ENCODE results near the gene SKIC8.

The SKIC8 gene

GRCh38 chr15:78266229-78266628 lies 33.2 kb downstream of the SKIC8 start:
- Histone ChIP-seq H3K36me3 (replicated peaks; ENCODE audit: insufficient read depth, low read length) (no peaks in the 10 kb centered on the region), H2AFZ (ENCODE audit: low read length) (no peak overlapping the region)

GRCh38 chr15:78265752-78266224 lies 33.6 kb downstream of the SKIC8 start:
- Histone ChIP-seq H3K4me1 (ENCODE audit: low read length) (no peaks in the 10 kb centered on the region), H3K27me3 (replicated peaks; ENCODE audit: insufficient read depth, low read length) (peaks cover 10% of the 10 kb centered on the region), H3K27ac (ENCODE audit: low read length) (no peak overlapping the region), H3K4me2 (ENCODE audit: low read depth, low read length) (no peak overlapping the region), H3K9me2 (replicated peaks; ENCODE audit: insufficient read depth, low read length) (no peaks in the 10 kb centered on the region), H3K36me3 (replicated peaks; ENCODE audit: insufficient read depth, low read length) (no peaks in the 10 kb centered on the region), H4K20me1 (ENCODE audit: insufficient read depth, low read length) (no peaks in the 10 kb centered on the region), H3F3A (ENCODE audit: insufficient read depth, low read length) (no peaks in the 10 kb centered on the region), H3K79me2 (ENCODE audit: low read length) (no peaks in the 10 kb centered on the region), H3K9ac (ENCODE audit: low read length) (no peak overlapping the region), H2AFZ (ENCODE audit: low read length) (no peak overlapping the region), H3K4me3 (ENCODE audit: low read length) (no peak overlapping the region), H3K9me3 (replicated peaks; ENCODE audit: insufficient read depth, low read length) (no peaks in the 10 kb centered on the region)
- no peak for DNase-seq
- TF ChIP-seq EZH2phosphoT487 (IDR thresholded peaks at IDR 0.05; ENCODE audit: low read length) (no peak), EZH2 (optimal IDR thresholded peaks at IDR 0.05; ENCODE audit: low read depth, low read length) (no peak), CTCF (IDR thresholded peaks at IDR 0.05; ENCODE audit: low read length) (no peak)

More at GRCh38 chr15:78266229-78266628, 33.2 kb downstream of the SKIC8 start:
- TF ChIP-seq EZH2 (optimal IDR thresholded peaks at IDR 0.05; ENCODE audit: low read depth, low read length), result no peak
- no peak for TF ChIP-seq CTCF (IDR thresholded peaks at IDR 0.05; ENCODE audit: low read length)
- TF ChIP-seq EZH2phosphoT487 (IDR thresholded peaks at IDR 0.05; ENCODE audit: low read length), result no peak
- DNase-seq, result no peak
- H3K4me1 ChIP-seq (ENCODE audit: low read length), result no peaks in the 10 kb centered on the region
- H3K27ac ChIP-seq (ENCODE audit: low read length), result no peak overlapping the region
- H3K79me2 ChIP-seq (ENCODE audit: low read length), result no peaks in the 10 kb centered on the region
- no peak overlapping the region for H3K4me2 ChIP-seq (ENCODE audit: low read depth, low read length)
- no peaks in the 10 kb centered on the region for H3F3A ChIP-seq (ENCODE audit: insufficient read depth, low read length)
- H4K20me1 ChIP-seq (ENCODE audit: insufficient read depth, low read length), result no peaks in the 10 kb centered on the region
- H3K27me3 ChIP-seq (replicated peaks; ENCODE audit: insufficient read depth, low read length), result peaks cover 10% of the 10 kb centered on the region
- no peak overlapping the region for H3K9ac ChIP-seq (ENCODE audit: low read length)
- H3K9me2 ChIP-seq (replicated peaks; ENCODE audit: insufficient read depth, low read length), result no peaks in the 10 kb centered on the region
- no peaks in the 10 kb centered on the region for H3K9me3 ChIP-seq (replicated peaks; ENCODE audit: insufficient read depth, low read length)
- H3K4me3 ChIP-seq (ENCODE audit: low read length), result no peak overlapping the region

- no peaks in the 10 kb centered on the region for H3K9me2 ChIP-seq (replicated peaks; ENCODE audit: insufficient read depth, low read length)
- no peak for DNase-seq
- H3K4me3 ChIP-seq (ENCODE audit: low read length), result 0 out of 2 replicates have a peak overlapping the region, but pooled peaks have one; percentile 31
- no peaks in the 10 kb centered on the region for H3K9me3 ChIP-seq (replicated peaks; ENCODE audit: insufficient read depth, low read length)
- no peaks in the 10 kb centered on the region for H3K4me1 ChIP-seq (ENCODE audit: low read length)
- no peak overlapping the region for H3K27ac ChIP-seq (ENCODE audit: low read length)
- peak overlapping the region; percentile 61; the same call in 1 of the 2 replicates for H2AFZ ChIP-seq (ENCODE audit: low read length)
- no peaks in the 10 kb centered on the region for H3K79me2 ChIP-seq (ENCODE audit: low read length)
- H3K27me3 ChIP-seq (replicated peaks; ENCODE audit: insufficient read depth, low read length), result peaks cover 10% of the 10 kb centered on the region
- no peaks in the 10 kb centered on the region for H3F3A ChIP-seq (ENCODE audit: insufficient read depth, low read length)
- peak overlapping the region; percentile 55; the same call in 1 of the 2 replicates for H3K4me2 ChIP-seq (ENCODE audit: low read depth, low read length)
- H3K36me3 ChIP-seq (replicated peaks; ENCODE audit: insufficient read depth, low read length), result no peaks in the 10 kb centered on the region
- no peaks in the 10 kb centered on the region for H4K20me1 ChIP-seq (ENCODE audit: insufficient read depth, low read length)
- no peak overlapping the region for H3K9ac ChIP-seq (ENCODE audit: low read length)
- no peak for TF ChIP-seq CTCF (IDR thresholded peaks at IDR 0.05; ENCODE audit: low read length)
- TF ChIP-seq EZH2phosphoT487 (IDR thresholded peaks at IDR 0.05; ENCODE audit: low read length), result no peak
- TF ChIP-seq EZH2 (optimal IDR thresholded peaks at IDR 0.05; ENCODE audit: low read depth, low read length), result no peak
These were observed 34.3 kb downstream of the SKIC8 start for GRCh38 chr15:78265137-78265460.

Data from MM.1S (cell line).